SK-N-SH treated with all-trans-retinoic acid at 6 μM for 48 hours (cell line): Measurements from ENCODE around the gene P4HTM.

ENCODE experiments used
- ATAC-seq: fragments of 200-7000 bp; cut with Tn5 transposase; 3 replicates; pipeline ENCODE4 v1.9.1; 2020; ENCODE audit warnings: mild to moderate bottlenecking, moderate library complexity
- BACH2 ChIP-seq: fragments of 250-450 bp; sonication (Bioruptor Pico); IDR thresholded peaks from 2 replicates; pipeline ENCODE4 v1.9.0; 2021; ENCODE audit warnings: mild to moderate bottlenecking, borderline replicate concordance
- CSDC2 ChIP-seq: fragments of 250-450 bp; sonication (Bioruptor Pico); IDR thresholded peaks from 2 replicates; pipeline ENCODE4 v1.5.0; 2020; ENCODE audit warnings: mild to moderate bottlenecking, moderate library complexity
- CSRNP3 ChIP-seq: fragments of 250-450 bp; sonication (Bioruptor Pico); IDR thresholded peaks from 2 replicates; pipeline ENCODE4 v1.5.1; 2021; ENCODE audit warnings: mild to moderate bottlenecking, moderate library complexity
- ESRRG ChIP-seq: fragments of 250-450 bp; sonication (Bioruptor Pico); IDR thresholded peaks from 2 replicates; pipeline ENCODE4 v1.6.1; 2021; ENCODE audit warnings: mild to moderate bottlenecking
- ISL1 ChIP-seq: fragments of 250-450 bp; sonication (Bioruptor Pico); IDR thresholded peaks from 2 replicates; pipeline ENCODE4 v2.1.2; 2022; ENCODE audit warnings: mild to moderate bottlenecking, moderate library complexity
- PATZ1 ChIP-seq: fragments of 250-450 bp; sonication (Bioruptor Pico); IDR thresholded peaks from 2 replicates; pipeline ENCODE4 v1.8.0; 2020; ENCODE audit warnings: mild to moderate bottlenecking, moderate library complexity, borderline replicate concordance
- RARB ChIP-seq: fragments of 250-450 bp; sonication (Bioruptor Pico); IDR thresholded peaks from 2 replicates; pipeline ENCODE4 v1.8.0; 2021; ENCODE audit warnings: mild to moderate bottlenecking, moderate library complexity
- SNAI2 ChIP-seq: fragments of 250-450 bp; sonication (Bioruptor Pico); IDR thresholded peaks from 2 replicates; pipeline ENCODE4 v1.5.0; 2020; ENCODE audit warnings: mild to moderate bottlenecking, moderate library complexity
- TOX ChIP-seq: fragments of 250-450 bp; sonication (Bioruptor Pico); IDR thresholded peaks from 2 replicates; pipeline ENCODE4 v1.8.0; 2021; ENCODE audit warnings: mild to moderate bottlenecking, moderate library complexity, borderline replicate concordance
- TSHZ2 ChIP-seq: fragments of 250-450 bp; sonication (Bioruptor Pico); IDR thresholded peaks from 2 replicates; pipeline ENCODE4 v1.5.0; 2020; ENCODE audit warnings: mild to moderate bottlenecking, moderate library complexity
- ZC3H10 ChIP-seq: fragments of 250-450 bp; sonication (Bioruptor Pico); IDR thresholded peaks from 2 replicates; pipeline ENCODE4 v1.5.1; 2021; ENCODE audit warnings: mild to moderate bottlenecking, moderate library complexity
- ZFP3 ChIP-seq: fragments of 250-450 bp; sonication (Bioruptor Pico); IDR thresholded peaks from 2 replicates; pipeline ENCODE4 v1.5.0; 2020; ENCODE audit warnings: mild to moderate bottlenecking, moderate library complexity
- ZFP30 ChIP-seq: fragments of 450-650 bp; formaldehyde crosslinking; IDR thresholded peaks from 2 replicates; pipeline ENCODE4 v1.5.0; 2022; ENCODE audit warnings: mild to moderate bottlenecking, moderate library complexity
- ZNF70 ChIP-seq: fragments of 450-650 bp; formaldehyde crosslinking; IDR thresholded peaks from 2 replicates; pipeline ENCODE4 v1.5.0; 2020; ENCODE audit warnings: mild to moderate bottlenecking, moderate library complexity
- ZNF8 ChIP-seq: fragments of 450-650 bp; formaldehyde crosslinking; IDR thresholded peaks from 2 replicates; pipeline ENCODE4 v1.5.0; 2020; ENCODE audit warnings: mild to moderate bottlenecking, moderate library complexity

P4HTM gene

GRCh38 chr3:49034650-49035049 is 44.6 kb downstream of the P4HTM start (continued):
- TF ChIP-seq TSHZ2 (CRISPR knock-in tag) (no peak), ESRRG (CRISPR knock-in tag) (no peak), ZFP3 (no peak), BACH2 (no peak), ZNF8 (CRISPR knock-in tag) (no peak), ZFP30 (no peak), SNAI2 (no peak), RARB (CRISPR knock-in tag) (no peak)

GRCh38 chr3:49035281-49035680 is 45.2 kb downstream of the P4HTM start:
- ATAC-seq: no peak
- TF ChIP-seq ZNF70 (CRISPR knock-in tag): no peak
- no peak for TF ChIP-seq CSDC2 (CRISPR knock-in tag)
- TF ChIP-seq ZFP3: no peak
- TF ChIP-seq CSRNP3 (CRISPR knock-in tag): no peak
- no peak for TF ChIP-seq ESRRG (CRISPR knock-in tag)
- TF ChIP-seq TOX (CRISPR knock-in tag): no peak
- TF ChIP-seq ZC3H10 (CRISPR knock-in tag): no peak
- TF ChIP-seq PATZ1 (CRISPR knock-in tag): no peak
- TF ChIP-seq TSHZ2 (CRISPR knock-in tag): no peak
- TF ChIP-seq RARB (CRISPR knock-in tag): no peak

- no peak for TF ChIP-seq ZNF70 (CRISPR knock-in tag)
- no peak for TF ChIP-seq TOX (CRISPR knock-in tag)
- no peak for TF ChIP-seq ZC3H10 (CRISPR knock-in tag)
- TF ChIP-seq ZFP30: no peak
- TF ChIP-seq, all 23 proteins: peak for 0
- ATAC-seq: no peak
Measured at GRCh38 chr3:49053543-49053942, 63.5 kb downstream of the P4HTM start.

- no peak for ATAC-seq
Measured at GRCh38 chr3:49054344-49054862, 64.4 kb downstream of the P4HTM start.

More at GRCh38 chr3:49054344-49054862, 64.4 kb downstream of the P4HTM start:
- TF ChIP-seq BACH2 (no peak), CSDC2 (CRISPR knock-in tag) (no peak), ISL1 (CRISPR knock-in tag) (no peak)
